SJSA1 (cell line): ENCODE results near the gene C12orf50. TPM values are rescaled to one million over a fixed set of nuclear protein-coding genes. Genes with fewer than 3 reads are reported as not detected.

Source experiments
- DNase-seq, 2 experiments: peaks; one replicate each; pipeline ENCODE4 v3.0.0-alpha.2; 2015 to 2020; ENCODE audit warnings: low spot score in 2 of 2, low read depth in 1 of 2
- H3K27ac ChIP-seq: fragments of 250-450 bp; sonication (Bioruptor Pico); 2 replicates; pipeline ENCODE4 v1.5.1; 2020; ENCODE audit warnings: mild to moderate bottlenecking, moderate library complexity
- H3K27me3 ChIP-seq: fragments of 250-450 bp; sonication (Bioruptor Pico); replicated peaks from 2 replicates; pipeline ENCODE4 v1.5.1; 2020; ENCODE audit warnings: mild to moderate bottlenecking, moderate library complexity
- H3K36me3 ChIP-seq: fragments of 250-450 bp; sonication (Bioruptor Pico); 2 replicates; pipeline ENCODE4 v1.5.1; 2020; ENCODE audit warnings: mild to moderate bottlenecking
- H3K4me1 ChIP-seq: fragments of 250-450 bp; sonication (Bioruptor Pico); replicated peaks from 2 replicates; pipeline ENCODE4 v1.6.1; 2021; ENCODE audit warnings: mild to moderate bottlenecking
- H3K4me3 ChIP-seq: fragments of 250-450 bp; sonication (Bioruptor Pico); 2 replicates; pipeline ENCODE4 v1.5.1; 2020; ENCODE audit warnings: mild to moderate bottlenecking
- H3K9me3 ChIP-seq: fragments of 250-450 bp; sonication (Bioruptor Pico); replicated peaks from 2 replicates; pipeline ENCODE4 v1.5.1; 2020; ENCODE audit warnings: mild to moderate bottlenecking
- total RNA-seq: library from RNA; depleted of rRNA; stranded (reverse); fragments of >200 nt; shearing (Covaris generic); gene quantifications from 2 replicates; pipeline ENCODE4 v1.2.3, GENCODE V29; 2014; rRNA removed

Gene C12orf50, protein sequence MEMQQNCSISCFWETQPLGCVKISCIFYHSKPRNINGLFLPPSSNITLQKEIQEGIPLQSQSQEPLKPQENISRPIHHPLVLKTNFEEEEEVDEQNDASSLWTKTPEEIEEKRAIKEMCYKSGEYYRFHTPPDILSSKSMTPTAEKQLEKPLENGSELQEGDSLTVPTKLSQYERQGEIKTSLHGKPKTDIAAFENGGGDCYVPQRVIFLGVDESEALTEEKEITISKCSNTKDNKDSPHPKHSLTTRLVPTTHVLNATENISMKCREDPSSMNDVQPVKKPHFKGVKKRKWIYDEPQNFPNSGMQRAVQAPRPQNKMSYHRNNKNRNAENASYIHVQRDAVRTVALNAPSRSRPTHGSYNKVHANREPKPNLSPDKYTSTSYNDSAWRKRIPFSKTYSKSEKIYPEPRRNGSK
- not detected in 2 replicates for total RNA-seq

- Histone ChIP-seq H3K27me3 (no peaks in the 10 kb centered on the region), H3K4me1 (no peaks in the 10 kb centered on the region), H3K4me3 (no peak within 1 kb of the TSS), H3K36me3 (no peaks in the 10 kb centered on the region), H3K9me3 (no peaks in the 10 kb centered on the region), H3K27ac (no peak within 1 kb of the TSS)
- DNase-seq, result no peak
Measured at GRCh38 chr12:88029093-88029665, at the start of gene C12orf50. Gene C12orf50 (minus strand): TSS chr12:88029401. CDS start chr12:88026962, 2,439 bp downstream.

- DNase-seq, result no peak
- Histone ChIP-seq H3K4me3 (no peak overlapping the region), H3K9me3 (no peaks in the 10 kb centered on the region), H3K27ac (no peak overlapping the region), H3K36me3 (no peaks in the 10 kb centered on the region), H3K4me1 (no peaks in the 10 kb centered on the region), H3K27me3 (no peaks in the 10 kb centered on the region)
Measured at GRCh38 chr12:88067301-88067700, 38.1 kb upstream of the C12orf50 start.

DNA sequence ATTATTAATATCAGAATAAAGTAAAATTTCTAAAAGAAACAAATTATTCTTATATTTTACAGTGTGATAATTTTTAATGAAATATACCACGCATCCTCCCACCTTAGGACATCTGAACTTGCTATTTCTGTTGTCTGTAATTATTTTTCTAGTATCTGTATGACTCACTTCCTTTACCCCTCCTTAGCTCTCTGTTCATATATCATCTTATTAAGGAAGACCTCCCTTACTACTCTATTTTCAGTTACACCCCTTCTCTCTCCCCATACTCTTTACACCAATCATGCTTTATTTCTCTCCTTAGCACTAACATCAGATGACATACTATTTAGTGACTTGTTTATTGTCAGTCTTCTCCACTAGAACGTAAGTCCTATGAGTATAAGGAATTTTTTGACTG is 34.2 kb upstream of the C12orf50 start:
- H3K4me1 ChIP-seq, result no peaks in the 10 kb centered on the region
- H3K27ac ChIP-seq, result no peak overlapping the region
- H3K9me3 ChIP-seq, result no peaks in the 10 kb centered on the region
- no peak for DNase-seq
- no peak overlapping the region for H3K4me3 ChIP-seq
- no peaks in the 10 kb centered on the region for H3K27me3 ChIP-seq
- H3K36me3 ChIP-seq, result no peaks in the 10 kb centered on the region

GRCh38 chr12:88062474-88062873 is 33.3 kb upstream of the C12orf50 start:
- no peak for DNase-seq
- Histone ChIP-seq H3K4me3 (no peak overlapping the region), H3K4me1 (no peaks in the 10 kb centered on the region; the same call in 1 of the 2 replicates), H3K9me3 (no peaks in the 10 kb centered on the region), H3K36me3 (peaks cover 9% of the 10 kb centered on the region; the same call in 1 of the 2 replicates), H3K27me3 (no peaks in the 10 kb centered on the region), H3K27ac (no peak overlapping the region)

DNA sequence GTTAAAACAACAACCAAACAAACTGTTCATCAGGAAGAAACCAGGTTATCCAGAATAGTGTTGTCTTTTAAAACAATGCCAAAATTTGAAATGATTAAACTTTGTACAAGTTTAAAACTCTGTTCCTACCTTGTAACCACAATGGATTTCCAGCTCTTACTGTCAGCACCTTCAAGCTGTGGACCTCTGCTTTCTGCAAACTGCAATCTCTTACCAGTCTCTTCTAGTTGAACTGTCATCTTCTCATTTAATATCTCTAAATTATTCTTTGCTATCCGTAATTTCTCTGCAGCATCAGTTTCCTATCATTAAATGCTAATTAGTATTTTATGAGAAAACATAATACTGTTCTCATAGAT is 29.5 kb upstream of the C12orf50 start:
- H3K4me3 ChIP-seq, result no peak overlapping the region
- H3K36me3 ChIP-seq, result peaks cover 13% of the 10 kb centered on the region; the same call in 1 of the 2 replicates
- H3K27ac ChIP-seq, result no peak overlapping the region
- no peak for DNase-seq
- H3K4me1 ChIP-seq, result no peaks in the 10 kb centered on the region; the same call in 1 of the 2 replicates
- no peaks in the 10 kb centered on the region for H3K9me3 ChIP-seq
- no peaks in the 10 kb centered on the region for H3K27me3 ChIP-seq

GRCh38 chr12:88057994-88058718 is 29.0 kb upstream of the C12orf50 start:
- Histone ChIP-seq H3K4me3 (no peak overlapping the region), H3K36me3 (peaks cover 13% of the 10 kb centered on the region; the same call in 1 of the 2 replicates), H3K27ac (no peak overlapping the region), H3K9me3 (no peaks in the 10 kb centered on the region), H3K4me1 (no peaks in the 10 kb centered on the region; the same call in 1 of the 2 replicates), H3K27me3 (no peaks in the 10 kb centered on the region)
- no peak for DNase-seq

- no peaks in the 10 kb centered on the region for H3K27me3 ChIP-seq
- H3K4me3 ChIP-seq, result no peak overlapping the region
- H3K4me1 ChIP-seq, result no peaks in the 10 kb centered on the region; the same call in 1 of the 2 replicates
- no peaks in the 10 kb centered on the region for H3K9me3 ChIP-seq
- no peak for DNase-seq
- no peak overlapping the region for H3K27ac ChIP-seq
- H3K36me3 ChIP-seq, result peaks cover 19% of the 10 kb centered on the region
Measured at GRCh38 chr12:88056571-88056970, 27.4 kb upstream of the C12orf50 start.

DNA sequence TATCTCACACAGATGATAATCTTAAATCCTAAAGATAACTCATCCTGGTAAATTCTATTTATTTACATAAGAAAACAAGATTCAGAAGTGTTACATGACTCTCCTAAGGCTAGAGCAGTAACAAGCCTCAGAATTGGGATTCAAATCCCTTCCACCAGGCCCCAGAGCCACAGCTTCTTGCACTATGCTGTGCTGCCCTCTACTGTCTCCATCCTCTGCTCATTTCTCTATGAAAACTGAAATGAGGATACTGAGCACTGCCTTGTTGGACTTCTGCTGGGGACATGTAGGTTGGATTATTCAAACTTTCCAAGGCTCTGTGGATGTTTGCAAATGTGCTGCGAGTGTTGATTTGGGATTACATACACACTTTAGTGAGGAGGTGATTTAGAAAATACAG is 23.5 kb upstream of the C12orf50 start:
- no peak for DNase-seq
- H3K27ac ChIP-seq, result no peak overlapping the region
- no peaks in the 10 kb centered on the region for H3K9me3 ChIP-seq
- no peaks in the 10 kb centered on the region for H3K27me3 ChIP-seq
- H3K4me3 ChIP-seq, result no peak overlapping the region
- H3K36me3 ChIP-seq, result peaks cover 26% of the 10 kb centered on the region
- H3K4me1 ChIP-seq, result no peaks in the 10 kb centered on the region

DNA sequence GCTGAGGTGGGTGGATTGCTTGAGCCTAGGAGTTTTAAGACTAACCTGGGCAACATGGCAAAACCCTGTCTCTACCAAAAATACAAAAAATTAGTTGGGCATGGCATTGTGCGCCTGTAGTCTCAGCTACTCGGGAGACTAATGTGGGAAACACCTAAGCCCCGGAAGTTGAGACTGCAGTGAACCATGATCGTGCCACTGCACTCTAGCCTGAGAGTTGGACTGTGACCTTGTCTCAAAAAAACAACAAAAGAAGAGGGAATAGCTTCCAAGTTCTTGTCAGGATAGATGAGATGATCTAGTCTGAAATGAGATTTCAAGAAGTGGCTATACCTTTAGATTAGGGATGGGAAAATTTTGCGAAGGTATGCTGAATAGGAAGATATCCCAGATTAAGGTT is 14.8 kb upstream of the C12orf50 start:
- Histone ChIP-seq H3K4me1 (no peaks in the 10 kb centered on the region), H3K27me3 (no peaks in the 10 kb centered on the region), H3K4me3 (no peak overlapping the region), H3K27ac (no peak overlapping the region), H3K9me3 (no peaks in the 10 kb centered on the region), H3K36me3 (peaks cover 52% of the 10 kb centered on the region)
- no peak for DNase-seq

DNA sequence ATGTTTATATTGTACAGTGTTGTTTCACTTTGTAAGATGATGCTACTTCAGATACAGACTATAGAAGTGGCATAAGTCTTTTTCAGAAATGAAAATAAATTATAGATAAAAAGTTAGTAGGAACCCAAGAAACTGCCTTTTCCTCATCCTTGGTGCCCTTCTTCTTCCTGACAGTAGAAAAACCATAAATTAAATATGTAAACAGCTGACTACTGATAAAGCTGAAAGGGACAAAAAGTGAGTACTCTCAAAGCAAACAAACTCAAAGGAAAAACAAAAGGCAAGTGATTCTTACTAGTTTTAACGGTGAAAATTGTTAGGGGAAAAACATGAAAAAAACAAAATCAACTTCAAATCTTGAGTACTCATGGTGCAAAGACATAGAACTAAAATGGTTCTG is 8.6 kb upstream of the C12orf50 start:
- Histone ChIP-seq H3K4me3 (no peak overlapping the region), H3K9me3 (no peaks in the 10 kb centered on the region), H3K36me3 (peaks cover 3% of the 10 kb centered on the region; the same call in 1 of the 2 replicates), H3K4me1 (peaks cover 13% of the 10 kb centered on the region), H3K27ac (no peak overlapping the region), H3K27me3 (no peaks in the 10 kb centered on the region)
- DNase-seq, result no peak

DNA sequence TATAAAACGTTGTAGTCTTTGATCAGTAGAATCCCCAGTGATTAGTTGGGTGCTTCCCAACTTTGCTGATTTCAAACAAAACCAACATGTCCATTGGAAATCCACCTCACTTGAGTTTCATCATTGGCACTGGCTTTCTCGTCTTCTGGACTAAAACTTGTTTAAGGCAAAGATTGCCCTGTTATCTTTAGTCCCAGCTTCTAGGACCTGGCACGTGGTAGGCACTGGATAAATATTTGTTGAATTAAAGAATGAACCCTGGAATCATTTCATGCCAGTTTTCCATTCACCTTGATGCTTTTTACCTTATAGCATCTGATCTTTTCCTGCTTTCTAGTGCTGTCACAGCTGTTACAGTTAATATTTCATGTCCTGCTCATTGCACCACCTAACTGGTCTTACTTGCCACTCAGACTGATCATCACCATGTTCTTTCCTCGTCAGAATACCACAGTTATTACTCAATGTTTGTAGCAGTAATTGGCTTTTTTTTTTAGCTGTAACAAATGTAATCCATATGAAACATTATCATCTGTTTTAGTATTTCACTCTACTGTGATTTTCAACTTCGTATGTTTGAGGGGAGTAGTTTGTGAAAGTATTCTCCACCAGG is 7.3 kb upstream of the C12orf50 start:
- no peak for DNase-seq
- H3K27me3 ChIP-seq, result no peaks in the 10 kb centered on the region
- no peak overlapping the region for H3K27ac ChIP-seq
- H3K9me3 ChIP-seq, result no peaks in the 10 kb centered on the region
- peaks cover 3% of the 10 kb centered on the region; the same call in 1 of the 2 replicates for H3K36me3 ChIP-seq
- H3K4me3 ChIP-seq, result peak overlapping the region; percentile 82
- peaks cover 13% of the 10 kb centered on the region for H3K4me1 ChIP-seq

DNA sequence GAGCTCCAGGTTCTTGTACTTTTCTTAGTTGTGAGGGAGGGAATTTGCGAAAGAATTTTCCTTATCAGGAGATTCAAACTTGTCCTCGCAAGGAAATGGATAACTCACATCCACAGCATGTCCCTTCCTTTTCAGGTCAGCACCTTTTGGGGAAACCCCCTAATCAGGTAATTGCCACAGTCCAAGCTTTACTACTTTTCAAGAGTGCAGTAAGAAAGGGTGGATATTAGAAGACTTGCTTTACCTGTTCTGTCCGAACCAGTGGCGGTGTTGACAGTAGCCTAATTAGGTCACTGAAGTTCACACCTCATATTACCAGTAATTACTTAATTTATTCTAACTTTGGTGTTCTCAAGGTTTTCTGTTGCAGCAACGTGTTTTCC is 6.7 kb upstream of the C12orf50 start:
- DNase-seq, result no peak
- no peaks in the 10 kb centered on the region for H3K27me3 ChIP-seq
- H3K36me3 ChIP-seq, result peaks cover 3% of the 10 kb centered on the region; the same call in 1 of the 2 replicates
- H3K4me1 ChIP-seq, result peaks cover 13% of the 10 kb centered on the region
- no peak overlapping the region for H3K27ac ChIP-seq
- peak overlapping the region; percentile 82 for H3K4me3 ChIP-seq
- no peaks in the 10 kb centered on the region for H3K9me3 ChIP-seq

DNA sequence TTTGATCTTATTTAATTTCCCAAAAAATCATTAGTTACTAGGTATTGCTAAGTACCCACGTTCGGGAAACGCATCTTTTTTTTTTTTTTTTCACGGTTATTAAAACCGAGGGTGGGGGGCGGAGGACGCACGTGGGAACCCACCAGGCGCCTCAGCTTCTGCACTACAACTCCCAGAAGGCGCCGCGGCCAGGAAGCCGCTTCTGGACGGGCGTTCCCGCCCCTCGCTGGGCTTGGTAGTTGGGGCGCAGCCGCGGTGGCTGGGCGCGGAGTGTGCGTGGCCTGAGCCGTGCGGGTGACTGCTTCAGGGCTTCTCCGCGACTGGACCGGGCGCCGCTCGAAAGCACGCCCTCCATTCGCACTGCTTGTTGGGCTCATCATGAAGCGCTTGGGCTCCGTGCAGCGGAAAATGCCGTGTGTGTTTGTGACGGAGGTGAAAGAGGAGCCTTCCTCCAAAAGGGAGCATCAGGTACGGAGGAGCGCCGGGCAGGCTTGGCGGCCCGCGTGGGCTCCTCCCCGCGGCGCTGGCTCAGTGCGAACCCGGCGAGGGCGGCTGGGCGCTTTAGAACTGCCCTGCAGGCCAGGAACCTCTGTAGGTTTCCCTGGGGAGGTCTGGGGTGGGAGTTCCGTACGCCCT is 6.2 kb upstream of the C12orf50 start:
- DNase-seq, result peak; percentile 71 to 78
- no peaks in the 10 kb centered on the region for H3K9me3 ChIP-seq

More for the DNA sequence above, 6.2 kb upstream of the C12orf50 start:
- 0 out of 2 replicates have a peak, but pooled peaks cover 3% of the 10 kb centered on the region for H3K36me3 ChIP-seq
- peaks cover 13% of the 10 kb centered on the region for H3K4me1 ChIP-seq
- H3K27me3 ChIP-seq, result no peaks in the 10 kb centered on the region
- H3K4me3 ChIP-seq, result peak overlapping the region; percentile 82
- no peak overlapping the region for H3K27ac ChIP-seq
